ENCODE results near the gene XXYLT1. TPM values are rescaled to one million over a fixed set of nuclear protein-coding genes. Genes with fewer than 3 reads are reported as not detected.

The XXYLT1 gene
- total RNA-seq, 1 donor from 2014 or later: 9.8 TPM

DNA sequence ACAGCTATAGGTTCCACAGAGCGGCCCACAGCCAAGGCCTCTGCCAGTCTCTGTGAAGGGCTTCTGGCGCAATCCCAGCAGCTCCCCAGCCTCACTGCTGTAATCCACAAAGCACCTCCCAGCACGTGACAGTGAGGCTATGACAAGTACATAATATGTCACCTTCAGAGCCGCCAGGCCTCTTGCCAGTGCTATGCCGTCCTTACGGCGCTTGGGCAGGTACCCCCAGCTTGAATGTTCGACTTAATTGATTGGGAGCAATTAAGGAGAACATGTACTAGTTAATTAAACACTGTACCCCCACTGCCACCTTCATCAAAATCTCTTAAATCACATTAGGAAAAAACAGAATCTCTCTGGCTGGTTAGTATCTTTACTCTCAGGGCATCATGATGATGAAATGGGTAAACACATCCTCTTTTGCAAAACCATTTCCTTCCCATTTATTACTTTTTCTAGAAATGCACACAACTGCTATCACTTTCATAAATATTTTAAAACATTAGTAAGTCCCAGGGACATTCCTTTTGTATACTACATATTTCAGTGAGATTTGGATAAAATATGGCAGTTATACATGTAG lies 169.9 kb downstream of the XXYLT1 start:
- H3K36me3 ChIP-seq: no peaks in the 10 kb centered on the region
- H3K4me1 ChIP-seq: peaks cover 13% of the 10 kb centered on the region
- no peak overlapping the region for H3K4me3 ChIP-seq
- no peaks in the 10 kb centered on the region for H3K9me3 ChIP-seq
- H3K27me3 ChIP-seq: no peaks in the 10 kb centered on the region
- DNase-seq: peak; percentile 82
- TF ChIP-seq, protein P1, sequence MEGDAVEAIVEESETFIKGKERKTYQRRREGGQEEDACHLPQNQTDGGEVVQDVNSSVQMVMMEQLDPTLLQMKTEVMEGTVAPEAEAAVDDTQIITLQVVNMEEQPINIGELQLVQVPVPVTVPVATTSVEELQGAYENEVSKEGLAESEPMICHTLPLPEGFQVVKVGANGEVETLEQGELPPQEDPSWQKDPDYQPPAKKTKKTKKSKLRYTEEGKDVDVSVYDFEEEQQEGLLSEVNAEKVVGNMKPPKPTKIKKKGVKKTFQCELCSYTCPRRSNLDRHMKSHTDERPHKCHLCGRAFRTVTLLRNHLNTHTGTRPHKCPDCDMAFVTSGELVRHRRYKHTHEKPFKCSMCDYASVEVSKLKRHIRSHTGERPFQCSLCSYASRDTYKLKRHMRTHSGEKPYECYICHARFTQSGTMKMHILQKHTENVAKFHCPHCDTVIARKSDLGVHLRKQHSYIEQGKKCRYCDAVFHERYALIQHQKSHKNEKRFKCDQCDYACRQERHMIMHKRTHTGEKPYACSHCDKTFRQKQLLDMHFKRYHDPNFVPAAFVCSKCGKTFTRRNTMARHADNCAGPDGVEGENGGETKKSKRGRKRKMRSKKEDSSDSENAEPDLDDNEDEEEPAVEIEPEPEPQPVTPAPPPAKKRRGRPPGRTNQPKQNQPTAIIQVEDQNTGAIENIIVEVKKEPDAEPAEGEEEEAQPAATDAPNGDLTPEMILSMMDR (IDR thresholded peaks at IDR 0.05): no peak
- H3K27ac ChIP-seq: peak overlapping the region; percentile 19
- intact Hi-C loops (cut with DNase I): no loop called here
- ATAC-seq: peak; percentile 80

DNA sequence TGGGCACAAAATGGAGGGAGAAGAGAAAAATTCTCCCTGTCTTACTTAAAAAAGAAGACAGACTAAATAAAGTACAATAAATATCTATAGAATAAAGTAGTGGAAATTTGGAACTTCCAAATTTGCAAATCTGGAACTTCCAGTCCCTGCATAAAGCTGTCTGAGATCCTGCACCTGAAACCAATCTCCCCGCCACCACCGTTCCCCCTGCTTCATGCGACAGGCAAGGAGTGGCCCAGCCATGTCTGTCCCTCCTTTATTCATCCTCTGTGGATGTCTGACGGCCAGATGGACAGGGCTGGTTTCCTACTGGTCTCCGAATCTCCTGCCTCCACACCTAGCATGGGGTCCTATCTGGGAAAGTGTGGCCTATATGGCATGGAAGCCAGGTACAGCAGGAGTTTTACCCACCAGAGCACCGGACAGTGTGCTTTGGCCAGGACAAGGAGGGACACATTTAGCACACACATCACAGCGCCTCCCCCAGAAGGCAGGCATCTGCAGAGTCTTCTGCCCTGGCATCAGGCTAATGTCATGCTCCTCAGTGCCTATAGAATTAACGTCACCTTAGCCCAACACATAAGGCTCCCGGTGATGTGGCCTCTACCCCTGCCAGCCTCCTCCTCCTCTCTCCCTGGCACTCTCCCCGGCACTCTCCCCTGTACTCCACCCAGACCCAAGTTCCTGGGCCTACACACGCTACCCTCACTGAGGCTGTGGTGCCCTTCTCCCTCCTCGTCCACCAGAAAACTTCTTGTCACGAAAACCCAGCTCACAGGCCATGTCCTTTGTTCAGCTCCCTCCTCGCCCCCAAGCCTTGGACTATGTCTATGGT lies 170.8 kb downstream of the XXYLT1 start:
- no peak for ATAC-seq
- Histone ChIP-seq H3K27ac (peak overlapping the region; percentile 19), H3K9me3 (no peaks in the 10 kb centered on the region), H3K27me3 (no peaks in the 10 kb centered on the region), H3K4me1 (peaks cover 13% of the 10 kb centered on the region), H3K4me3 (no peak overlapping the region), H3K36me3 (no peaks in the 10 kb centered on the region)
- intact Hi-C loops (cut with DNase I): no loop called here
- DNase-seq: peak; percentile 33
- TF ChIP-seq, protein P1 (IDR thresholded peaks at IDR 0.05): no peak

GRCh38 chr3:195098741-195099525 lies 172.0 kb downstream of the XXYLT1 start:
- H3K27ac ChIP-seq: peak overlapping the region; percentile 2
- no peak for ATAC-seq

DNA sequence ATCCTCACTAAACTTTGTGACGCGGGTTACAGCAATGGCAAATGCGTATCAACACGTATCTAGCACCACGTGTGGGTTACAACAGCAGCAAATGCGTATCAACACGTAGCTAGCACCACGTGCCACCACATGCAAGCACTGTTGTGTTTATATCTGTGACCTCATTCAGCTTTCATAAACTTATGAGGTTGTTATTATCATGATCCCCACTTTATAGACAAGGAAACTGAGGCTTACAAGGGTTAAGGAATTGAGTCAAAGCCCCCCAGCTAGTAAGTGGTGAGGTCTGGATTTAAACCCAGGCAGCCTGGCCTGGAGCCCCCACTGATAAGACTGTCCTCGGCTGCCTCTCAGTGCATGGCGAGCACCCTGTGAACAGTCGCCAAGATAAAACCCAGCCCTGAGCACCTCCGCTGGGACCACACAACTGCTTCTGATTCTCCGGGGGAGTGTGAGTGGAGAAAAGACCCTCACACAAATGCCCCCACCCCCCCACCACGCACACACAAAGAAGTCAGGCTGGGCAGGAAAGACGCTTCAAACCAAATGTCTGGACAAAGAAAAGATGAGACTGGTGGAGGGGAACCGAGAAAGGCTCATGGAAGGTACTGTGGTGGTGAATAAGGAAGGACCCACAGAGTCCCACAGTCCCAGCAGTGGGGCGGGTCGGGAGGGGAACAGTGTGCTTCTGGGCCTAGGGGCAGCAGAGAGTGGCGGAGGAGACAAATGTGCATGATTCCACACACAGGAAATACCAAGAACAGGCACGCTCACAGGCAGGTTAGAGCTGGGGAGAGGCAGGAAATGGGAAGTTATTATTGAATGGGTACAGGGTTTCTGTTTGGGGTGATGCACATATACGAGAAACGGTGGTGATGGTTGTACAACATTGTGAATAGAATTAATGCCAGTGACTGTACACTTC lies 173.4 kb downstream of the XXYLT1 start:
- TF ChIP-seq, protein P1 (IDR thresholded peaks at IDR 0.05): no peak
- peaks cover 10% of the 10 kb centered on the region for H3K4me1 ChIP-seq
- no peaks in the 10 kb centered on the region for H3K9me3 ChIP-seq
- intact Hi-C loops (cut with DNase I): no loop called here
- no peak overlapping the region for H3K27ac ChIP-seq
- no peaks in the 10 kb centered on the region for H3K27me3 ChIP-seq
- H3K36me3 ChIP-seq: no peaks in the 10 kb centered on the region
- DNase-seq (peak; percentile 45), ATAC-seq (no peak)
- H3K4me3 ChIP-seq: no peak overlapping the region

More at GRCh38 chr3:195098741-195099525, 172.0 kb downstream of the XXYLT1 start:
- intact Hi-C loops (cut with DNase I): no loop called here
- no peaks in the 10 kb centered on the region for H3K27me3 ChIP-seq
- no peak overlapping the region for H3K4me3 ChIP-seq
- peak; percentile 37 for DNase-seq
- no peaks in the 10 kb centered on the region for H3K9me3 ChIP-seq
- H3K4me1 ChIP-seq: peaks cover 13% of the 10 kb centered on the region
- no peaks in the 10 kb centered on the region for H3K36me3 ChIP-seq
- TF ChIP-seq, protein P1 (IDR thresholded peaks at IDR 0.05): no peak
